ENCODE data around the gene KCNK15.

The KCNK15 gene

DNA sequence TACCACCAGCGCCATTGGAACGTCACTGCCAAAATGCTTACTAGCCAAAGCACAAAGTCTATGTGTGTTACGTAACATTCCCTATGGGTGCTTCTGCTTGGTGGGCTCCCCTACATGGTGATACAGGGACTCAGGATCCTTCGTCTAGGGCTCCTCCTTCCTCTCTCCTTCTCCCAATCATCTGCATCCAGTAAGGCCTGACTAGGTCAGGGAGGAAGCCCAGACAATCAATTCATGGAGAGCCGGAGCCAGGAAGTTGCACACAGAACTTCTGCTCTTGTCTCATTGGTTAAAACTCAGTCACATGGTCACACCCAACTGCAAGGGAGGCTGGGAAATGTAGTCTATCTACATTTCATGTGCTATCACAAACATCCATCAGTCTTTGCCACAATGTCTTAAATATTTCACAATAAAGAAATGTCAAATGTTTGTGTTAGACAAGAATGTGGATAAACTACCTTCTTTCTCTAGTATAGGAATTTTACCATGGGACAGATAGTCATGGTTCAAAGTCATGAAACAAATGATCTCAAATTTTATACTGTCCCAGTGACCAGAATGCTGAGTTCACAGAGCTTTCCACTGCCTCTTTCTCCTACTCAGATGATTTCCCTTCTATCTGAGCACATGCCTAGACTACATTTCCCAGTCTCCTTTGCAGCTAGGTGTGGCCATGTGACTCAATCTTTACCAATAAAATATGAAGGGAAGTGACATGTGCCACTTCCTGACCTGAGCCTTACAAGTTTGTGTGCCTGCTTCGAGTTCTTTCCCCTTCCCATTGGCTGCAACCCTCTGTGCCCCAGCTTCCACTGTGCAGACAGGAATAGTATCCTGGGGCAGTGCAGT is 9.3 kb upstream of the KCNK15 start:
- DNase-seq: peak; percentile 48

DNA sequence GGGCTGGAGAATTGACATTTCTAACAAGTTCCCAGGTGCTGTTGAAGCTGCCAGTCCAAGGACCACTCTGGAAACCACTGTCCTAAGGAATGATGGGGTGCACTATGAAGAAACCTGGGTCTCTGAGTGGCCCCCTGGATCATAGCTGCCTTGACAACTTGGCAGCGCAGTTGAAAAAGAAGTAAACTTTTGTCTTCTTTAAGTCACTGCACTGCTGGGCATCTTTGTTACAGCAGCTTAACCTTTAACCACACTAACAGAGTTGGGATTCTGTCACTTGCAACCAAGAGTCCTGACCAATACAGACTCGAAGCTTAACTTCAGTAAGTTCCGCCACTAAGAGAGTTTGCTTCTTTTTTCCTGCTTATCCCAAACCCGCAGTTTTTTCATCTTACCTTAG is 8.5 kb upstream of the KCNK15 start:
- DNase-seq: no peak

DNA sequence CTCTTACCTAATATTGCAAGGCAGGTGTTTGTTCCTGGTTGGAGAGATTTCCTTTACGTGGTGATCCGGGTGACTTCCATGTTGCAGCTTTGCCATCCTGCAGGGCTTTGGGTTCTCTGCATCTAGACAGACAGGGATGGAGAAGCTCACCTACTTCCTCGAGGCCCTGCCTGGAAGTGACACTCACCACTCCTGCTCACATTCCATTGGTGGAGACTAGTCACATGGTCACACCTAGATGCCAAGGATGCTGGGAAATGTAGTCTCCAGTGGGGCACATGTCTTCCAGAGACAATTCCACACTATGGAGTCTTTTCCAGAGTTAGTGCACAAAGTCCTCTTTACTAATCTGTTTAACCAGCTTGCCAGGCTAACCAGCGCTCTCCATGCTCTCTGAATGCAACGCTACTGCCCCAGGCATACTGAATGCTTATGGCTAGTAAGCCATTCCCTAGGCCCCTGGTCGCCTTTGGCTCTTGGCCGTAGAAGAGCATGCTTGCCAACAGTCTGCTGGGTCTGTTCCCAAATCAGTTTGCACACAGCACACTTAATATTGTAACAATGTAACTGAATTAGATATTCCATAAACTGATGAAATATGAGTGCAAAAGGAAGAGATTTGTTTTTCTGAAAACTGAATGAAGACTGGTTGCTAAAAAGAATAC is 6.7 kb upstream of the KCNK15 start:
- DNase-seq: peak; percentile 29

DNA sequence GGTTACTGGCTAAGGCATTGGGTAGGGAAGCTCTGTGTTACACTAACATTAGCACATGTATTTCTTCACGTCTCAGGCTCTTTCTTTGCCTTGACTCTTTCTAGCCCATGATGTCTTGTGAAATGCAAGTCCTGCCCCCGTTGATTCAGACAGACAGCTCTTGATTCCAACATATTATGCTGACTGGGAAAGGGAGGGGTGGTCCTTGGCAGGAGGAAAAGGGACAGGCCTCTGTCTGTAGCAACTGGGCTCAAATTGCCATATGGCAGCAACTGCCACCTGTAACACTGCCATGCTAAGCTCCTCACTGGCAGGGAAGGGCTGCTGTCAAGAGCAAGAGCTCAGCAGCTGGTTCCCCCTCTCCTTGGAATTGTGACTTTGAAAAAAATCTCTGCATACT is 5.7 kb upstream of the KCNK15 start:
- DNase-seq: no peak

DNA sequence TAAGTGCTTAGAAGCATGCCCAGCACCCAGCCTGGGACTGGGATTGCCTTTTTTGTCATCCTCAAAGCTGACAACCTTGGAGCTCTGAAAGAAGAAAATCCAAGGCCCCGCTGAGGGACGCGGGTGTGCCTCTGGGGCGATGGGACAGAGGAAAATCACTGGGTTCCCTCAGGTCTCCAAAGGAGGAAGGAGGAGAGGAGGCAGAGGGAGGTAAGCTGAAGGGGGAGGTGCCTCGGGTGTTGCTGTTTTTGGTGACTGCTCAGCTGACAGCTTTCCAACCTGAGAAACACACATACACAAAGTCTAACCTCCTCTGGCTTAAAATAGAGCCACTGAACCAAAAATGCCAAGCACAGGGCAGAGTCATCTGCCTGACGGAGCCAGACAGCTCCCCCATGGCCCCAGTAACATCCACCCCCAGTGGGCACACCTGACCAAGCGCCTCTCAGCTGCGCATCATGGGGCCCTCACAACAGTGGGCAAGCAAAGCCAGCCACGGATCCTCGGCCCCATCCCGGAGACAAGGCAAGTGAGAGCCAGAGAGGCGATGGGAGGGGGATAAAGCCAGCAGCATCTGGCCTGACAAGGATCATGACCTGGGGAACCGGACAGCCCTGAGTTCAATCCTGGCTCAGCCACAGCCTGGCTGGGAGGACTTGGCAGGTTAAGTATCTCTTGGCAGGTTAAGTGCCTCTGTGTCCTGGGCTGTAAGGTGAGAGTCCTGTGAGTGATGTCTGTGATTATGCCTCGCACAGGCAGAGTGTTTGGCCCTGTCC is 3.2 kb upstream of the KCNK15 start:
- DNase-seq: no peak

DNA sequence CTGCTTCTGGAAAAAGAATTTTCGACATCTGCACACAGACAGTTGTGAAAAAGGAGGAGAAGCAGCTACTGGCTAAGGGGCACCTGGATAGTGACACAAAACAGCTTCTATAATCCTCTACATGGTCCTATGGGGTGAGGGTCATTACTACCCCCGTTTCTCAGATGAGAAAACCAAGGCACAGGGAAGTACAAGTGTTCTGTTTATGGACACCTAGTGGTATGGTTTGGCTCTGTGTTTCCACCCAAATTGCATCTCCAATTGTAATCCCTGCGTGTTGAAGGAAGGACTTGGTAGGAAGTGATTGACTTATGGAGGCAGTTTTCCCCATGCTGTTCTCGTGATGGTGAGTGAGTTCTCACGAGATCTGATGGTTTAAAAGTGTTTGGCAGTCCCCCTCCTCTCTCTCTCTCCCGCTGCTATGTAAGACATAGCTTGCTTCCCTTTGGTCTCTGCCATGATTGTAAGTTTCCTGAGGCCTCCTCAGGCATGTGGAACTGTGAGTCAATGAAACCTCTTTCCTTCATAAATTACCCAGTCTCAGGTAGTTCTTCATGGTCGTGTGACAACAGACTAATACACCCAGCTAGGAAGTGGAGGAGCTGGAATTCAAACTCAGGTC is 2.5 kb upstream of the KCNK15 start:
- DNase-seq: no peak

DNA sequence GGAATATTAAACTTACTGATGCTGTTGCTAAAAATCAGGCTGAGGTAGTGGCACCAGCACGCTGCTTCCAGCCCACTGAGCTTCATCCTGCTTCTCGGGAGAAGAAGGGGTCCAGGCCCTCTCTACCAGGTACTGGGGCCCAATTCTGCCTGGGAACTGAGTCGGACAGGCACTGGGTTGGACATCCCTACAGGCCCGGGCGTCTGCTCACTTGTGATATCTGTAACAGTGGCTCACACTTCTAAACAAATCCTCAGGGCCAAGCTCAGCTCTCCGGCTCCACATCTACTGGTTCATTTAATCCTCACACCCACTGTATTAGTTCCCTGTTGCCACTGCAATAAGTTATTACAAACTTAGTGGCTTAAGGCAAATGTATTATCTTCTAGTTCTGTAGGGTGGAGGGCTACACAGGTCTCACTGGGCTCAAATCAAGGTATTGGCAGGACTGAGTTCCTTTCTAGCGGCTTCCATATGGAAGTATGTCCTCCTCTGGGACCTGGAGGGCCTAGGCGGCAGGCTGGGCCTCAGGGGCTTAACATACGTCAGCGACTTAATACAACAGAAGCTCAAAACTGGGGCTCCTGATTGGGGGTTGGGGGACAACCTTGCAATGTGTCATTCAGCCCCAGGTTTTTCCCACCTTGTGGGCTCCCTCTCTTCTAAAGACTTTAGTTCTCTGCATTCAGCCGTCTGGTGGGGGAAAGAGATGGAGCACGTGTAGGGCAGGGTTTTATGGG is 1.6 kb upstream of the KCNK15 start:
- no peak for DNase-seq

DNA sequence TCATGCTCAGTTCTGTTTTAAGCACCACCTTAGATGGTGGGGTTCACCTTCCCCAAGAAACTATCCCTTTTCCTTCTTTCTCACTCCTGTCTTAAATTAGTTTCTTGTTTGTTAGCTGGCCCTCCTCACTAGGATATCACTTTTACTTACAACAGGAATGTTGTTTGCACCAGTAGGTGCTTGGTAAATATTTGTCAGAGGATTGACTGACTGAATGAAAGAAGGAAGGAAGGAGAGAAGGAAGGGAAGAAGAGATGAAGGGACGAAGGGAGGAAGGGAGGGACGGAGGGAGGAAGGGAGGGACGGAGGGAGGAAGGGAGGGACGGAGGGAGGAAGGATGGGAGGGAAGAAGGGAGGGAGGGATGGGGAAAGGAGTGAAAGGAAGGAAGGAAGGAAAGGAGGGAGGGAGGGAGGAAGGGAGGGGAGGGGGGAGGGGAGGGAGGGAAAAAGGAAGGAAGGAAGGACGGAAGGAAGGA is 505 bp upstream of the KCNK15 start:
- no peak for DNase-seq

DNA sequence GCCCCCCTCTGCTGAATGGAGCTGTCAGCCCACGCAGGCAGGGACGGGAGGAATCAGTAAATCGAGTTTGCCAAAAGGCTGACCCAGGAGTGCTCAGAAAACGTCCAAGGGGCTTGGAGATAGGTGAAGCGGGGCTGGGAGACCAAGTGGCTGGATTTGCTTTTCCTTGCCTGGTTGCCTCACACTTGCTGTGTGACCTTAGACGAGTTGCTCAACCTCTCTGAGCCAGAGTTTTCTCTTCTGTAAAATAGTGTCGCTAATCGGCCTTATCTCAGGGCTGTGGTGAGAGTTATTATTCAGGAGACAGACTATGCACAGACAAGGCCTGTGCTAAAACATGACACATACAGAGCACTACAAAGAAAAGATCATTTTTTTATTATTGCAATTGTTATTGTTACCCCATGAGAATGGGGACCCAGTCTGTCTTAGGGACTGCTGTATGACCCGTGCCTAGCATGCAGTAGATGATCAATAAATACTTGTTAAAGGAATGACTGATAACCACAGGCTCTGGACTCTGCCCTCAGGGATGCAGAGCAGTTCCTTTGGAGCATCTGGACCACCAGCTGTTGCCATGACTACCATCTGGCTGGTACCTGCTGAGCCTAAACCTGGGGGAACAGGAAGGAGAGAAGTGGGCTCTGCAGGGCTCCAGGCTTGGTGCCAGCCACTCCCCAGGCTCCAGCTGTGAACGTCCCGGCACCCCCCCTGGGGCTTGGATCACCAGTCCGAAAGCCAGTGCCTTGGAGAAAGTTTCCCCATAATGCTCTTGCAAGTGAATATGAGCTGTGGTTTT is 901 bp downstream of the KCNK15 start:
- no peak for DNase-seq

DNA sequence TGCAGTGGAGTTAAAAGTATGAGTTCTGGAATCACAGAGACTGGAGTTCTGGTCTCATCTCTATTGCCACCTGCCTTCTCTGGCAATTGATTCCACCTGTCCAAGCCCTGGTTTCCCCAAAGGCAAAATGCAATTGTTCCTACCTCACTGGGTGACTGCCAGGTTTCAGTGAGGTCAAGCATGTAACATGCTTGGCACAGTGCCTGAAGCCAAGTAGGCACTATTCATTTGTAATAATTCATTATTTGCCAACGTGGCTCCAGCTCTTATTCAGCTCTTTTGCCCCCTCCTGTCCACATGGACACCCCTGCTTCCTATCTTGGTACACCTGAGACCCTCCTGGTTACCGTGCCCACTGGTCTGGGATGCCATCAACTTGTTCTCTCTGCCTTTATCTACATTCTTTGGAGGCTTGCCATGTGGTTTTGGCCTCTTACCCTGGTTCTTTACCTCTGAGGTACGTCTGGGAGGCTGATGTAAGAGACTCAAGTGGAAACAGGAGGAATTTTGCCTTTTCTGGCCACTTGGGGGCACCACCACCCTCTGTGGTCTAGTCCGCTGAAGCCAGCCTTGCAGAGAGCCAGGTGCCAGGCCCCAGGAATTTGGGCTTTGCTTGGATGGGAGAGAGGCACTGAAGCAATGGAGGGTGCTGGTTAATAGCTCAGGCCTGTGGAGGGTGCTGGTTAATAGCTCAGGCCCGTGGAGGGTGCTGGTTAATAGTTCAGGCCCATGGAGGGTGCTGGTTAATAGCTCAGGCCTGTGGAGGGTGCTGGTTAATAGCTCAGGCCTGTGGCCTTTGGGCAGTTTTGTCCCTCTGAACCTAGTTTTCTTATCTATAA is 1.7 kb downstream of the KCNK15 start:
- peak; percentile 23 for DNase-seq

DNA sequence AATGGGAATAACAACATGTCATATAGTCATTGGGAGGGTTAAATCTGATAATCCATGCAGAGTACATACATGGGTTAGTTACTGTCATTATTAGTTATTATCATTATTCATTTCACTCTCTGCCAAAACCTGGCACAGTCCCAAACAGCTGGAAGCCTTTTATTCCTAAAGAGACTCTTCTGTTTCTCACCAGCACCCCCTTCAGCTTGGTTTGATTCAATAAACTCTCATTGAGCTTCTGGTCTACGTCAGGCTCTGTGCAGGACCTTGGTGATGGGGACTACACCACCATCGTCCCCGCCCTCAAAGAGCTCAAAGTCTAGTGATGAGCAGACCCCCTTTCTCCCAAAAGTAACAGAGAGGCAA is 2.3 kb downstream of the KCNK15 start:
- DNase-seq: no peak

DNA sequence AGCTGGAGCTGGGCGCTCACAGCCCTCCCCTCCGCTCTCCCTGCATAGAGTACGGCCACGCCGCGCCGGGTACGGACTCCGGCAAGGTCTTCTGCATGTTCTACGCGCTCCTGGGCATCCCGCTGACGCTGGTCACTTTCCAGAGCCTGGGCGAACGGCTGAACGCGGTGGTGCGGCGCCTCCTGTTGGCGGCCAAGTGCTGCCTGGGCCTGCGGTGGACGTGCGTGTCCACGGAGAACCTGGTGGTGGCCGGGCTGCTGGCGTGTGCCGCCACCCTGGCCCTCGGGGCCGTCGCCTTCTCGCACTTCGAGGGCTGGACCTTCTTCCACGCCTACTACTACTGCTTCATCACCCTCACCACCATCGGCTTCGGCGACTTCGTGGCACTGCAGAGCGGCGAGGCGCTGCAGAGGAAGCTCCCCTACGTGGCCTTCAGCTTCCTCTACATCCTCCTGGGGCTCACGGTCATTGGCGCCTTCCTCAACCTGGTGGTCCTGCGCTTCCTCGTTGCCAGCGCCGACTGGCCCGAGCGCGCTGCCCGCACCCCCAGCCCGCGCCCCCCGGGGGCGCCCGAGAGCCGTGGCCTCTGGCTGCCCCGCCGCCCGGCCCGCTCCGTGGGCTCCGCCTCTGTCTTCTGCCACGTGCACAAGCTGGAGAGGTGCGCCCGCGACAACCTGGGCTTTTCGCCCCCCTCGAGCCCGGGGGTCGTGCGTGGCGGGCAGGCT is 4.6 kb downstream of the KCNK15 start:
- no peak for DNase-seq

DNA sequence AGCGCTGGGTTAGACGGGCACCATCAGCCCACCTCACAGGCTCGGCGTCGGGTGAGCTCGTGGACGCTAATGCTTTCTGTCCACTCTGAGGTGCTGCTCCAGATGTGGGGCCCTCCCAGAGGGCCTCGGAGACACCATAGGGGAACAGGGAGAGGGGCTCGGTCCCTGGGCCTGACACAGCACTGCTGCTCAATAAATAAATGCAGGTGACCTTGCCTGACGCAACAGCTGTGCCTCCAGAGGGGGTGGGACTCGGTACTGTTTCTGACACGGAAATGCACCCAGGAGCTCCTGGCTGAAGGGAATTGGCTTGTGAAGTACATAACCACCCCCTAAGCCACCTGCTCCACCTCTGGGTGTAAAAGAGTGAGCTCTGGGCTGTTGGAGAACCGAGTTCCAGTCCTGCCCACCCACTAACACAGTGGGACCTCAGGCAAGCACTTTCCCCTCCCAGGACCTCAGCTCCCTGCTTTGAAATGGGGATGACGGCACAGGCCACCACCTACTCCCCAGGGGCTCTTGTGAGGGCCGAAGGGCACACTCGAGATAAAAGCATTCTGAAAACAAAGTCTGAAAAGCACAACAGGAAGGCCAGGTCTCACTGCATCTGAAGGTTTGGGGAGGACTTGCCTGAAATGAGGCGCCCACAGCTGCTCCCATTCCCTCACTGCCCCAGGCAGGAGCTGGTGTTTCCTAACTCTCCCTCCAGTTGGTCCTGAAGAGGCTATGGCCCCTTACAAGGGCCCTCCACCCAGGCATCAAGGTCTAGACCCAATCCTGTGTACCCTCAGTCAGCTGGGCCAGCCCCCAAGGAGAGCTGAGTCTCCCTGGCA is 6.7 kb downstream of the KCNK15 start:
- no peak for DNase-seq

DNA sequence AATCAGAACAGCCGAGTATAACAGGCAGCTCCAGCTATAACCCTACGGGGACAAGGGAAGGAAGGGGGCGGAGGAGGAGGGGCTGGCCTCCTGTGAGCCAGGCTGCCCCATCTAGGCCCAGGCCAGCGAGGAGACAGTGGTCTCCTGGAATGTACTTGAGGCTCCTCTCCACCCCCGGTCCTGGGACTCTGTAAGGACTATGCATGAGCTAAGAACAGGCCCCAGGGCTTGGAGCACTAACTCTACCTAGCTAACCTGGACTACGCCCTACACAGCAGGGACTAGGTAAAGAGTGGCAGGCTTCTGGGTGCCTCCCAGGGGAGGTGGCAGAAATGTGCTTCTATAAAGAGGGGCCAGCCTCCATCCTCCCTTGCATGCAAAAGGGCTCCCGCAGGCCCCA is 8.9 kb downstream of the KCNK15 start:
- DNase-seq: no peak

DNA sequence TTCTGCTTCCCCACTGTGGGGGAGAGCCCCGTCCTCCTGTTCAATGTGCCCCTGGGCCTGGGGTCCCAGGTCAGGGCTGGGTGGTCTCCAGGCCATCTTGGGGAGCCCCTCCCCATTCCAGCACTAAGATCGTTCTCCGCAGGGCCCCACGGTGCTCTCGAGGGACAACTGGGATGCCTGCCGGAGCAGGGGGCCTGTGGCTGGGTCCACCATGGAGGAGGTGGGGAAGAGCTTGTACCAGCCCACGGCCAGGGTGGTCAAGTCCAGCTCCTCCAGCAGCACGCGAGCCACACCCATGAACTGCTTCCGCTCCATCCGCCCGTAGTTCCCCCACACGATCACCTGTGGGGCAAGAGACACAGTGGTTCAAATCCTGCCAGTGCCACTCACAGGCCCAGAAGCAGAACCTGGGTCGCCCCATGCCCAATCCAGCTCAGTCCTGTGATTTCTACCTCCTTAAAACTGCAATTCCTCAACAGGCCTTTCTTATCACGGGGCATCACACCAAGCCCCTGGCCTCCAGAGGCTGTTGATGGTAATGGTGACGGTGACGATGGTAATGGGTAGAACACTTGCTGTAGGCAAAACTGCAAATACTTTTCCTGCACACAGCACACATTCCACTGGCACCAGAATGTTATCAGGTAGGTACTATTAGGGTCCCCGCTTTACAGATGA is 10.5 kb downstream of the KCNK15 start:
- DNase-seq: no peak

DNA sequence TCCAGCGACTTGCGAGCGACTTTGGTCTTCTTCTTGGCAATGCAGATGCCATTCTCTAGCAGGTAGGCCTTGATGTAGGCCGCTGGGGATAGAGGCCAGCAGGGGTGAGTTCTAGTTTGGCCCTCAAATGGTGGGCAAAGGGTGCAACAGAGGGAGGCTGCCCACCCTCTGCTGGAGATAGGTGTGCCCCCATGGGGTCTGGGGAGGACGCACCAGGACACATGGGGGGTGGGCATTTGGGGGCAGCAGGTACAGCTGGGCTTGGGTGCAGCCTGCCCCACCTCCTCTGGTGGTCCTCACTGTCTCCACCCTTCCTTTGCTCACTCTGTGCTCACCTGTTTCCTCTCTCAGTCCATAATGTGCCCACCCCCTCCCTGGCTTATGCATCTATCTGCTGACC is 11.3 kb downstream of the KCNK15 start:
- no peak for DNase-seq

DNA sequence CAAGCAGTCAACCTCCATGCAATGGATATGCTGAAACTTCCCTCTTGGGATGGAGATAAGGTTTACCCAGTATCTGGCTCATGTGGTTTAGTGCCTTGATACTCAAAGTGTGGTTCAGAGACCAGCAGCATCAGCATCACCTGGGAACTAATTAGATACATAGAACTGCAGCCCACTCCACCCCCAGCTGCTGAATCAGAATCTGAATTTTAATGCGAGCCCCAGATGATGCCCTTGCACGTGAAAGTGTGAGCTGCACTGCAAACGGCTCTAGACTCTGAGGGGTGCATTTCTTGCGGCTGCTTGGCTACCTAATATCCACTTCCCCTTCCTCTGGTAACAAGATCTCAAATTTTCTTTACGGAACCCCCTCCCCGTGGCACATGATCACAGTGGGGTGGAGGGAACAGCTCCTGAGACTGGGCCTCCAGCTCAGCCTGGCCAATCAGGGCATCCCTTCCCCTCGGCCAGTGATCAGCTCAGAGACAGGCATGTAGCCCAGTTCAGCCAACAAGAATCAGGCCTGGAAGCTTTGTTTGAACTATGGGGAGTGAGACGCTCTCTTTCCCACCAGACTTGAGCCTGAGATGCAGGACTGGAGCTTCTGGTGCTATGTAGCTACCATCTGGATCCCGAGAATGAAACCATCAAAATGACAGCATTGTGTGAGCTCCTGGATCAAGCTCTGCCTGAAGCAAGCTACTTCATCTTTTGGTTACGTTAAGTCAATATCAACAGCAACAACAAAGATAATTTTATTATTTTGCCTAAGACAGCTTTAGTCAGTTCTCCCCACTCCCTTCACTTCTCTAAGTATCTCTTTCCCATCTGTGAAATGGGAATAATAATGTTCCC is 12.8 kb downstream of the KCNK15 start:
- no peak for DNase-seq
